Measurements from ENCODE around the gene PCNX3. TPM values are rescaled to one million over a fixed set of nuclear protein-coding genes. Genes with fewer than 3 reads are reported as not detected.
"Not testable (repeated sequence)": the region's sequence is repeated elsewhere in the genome, so short reads cannot be mapped to it uniquely, and the experiment has no call there.

The PCNX3 gene
- total RNA-seq, 1 donor from 2014 or later: 34.0 TPM

DNA sequence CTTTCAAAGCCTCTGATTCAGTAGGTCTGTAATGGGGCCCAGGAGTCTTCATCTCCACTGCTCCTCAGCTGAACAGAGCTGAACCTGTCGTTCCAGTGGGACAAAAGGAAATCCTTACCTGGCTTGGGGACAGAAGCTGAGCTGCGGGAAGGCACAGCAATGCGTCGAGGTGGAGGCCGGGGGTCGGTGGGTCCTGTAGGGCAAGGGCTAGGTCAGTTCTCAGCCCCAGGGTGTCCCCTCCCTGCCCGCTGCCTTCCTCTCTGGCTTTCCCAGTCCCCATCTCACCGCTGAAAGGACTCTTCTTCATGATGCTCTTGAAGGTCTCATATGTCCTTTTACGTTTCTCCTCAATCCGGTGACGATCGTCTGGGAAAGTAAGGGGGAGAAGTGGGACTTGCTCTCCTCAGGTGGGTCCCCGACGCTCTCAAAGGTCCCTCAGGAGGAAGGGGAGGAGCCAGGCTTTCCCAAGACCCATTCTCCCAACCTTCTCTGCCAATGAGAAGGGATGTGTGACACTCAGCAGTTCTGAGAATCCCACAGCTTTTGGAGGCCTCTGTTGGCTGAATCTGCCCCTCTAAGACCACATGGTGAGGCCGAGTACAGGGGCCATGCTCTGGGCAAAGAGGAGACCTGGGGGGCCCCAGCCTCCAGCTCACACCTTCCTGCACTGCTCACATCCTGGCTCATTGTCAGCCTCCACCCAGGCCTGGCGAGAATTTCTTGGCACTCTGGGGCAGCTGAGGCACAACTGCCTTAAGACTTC, 40.2 kb downstream of the PCNX3 start:
- Histone ChIP-seq H3K4me1 (peaks cover 37% of the 10 kb centered on the region), H3K4me3 (no peak overlapping the region), H3K27me3 (no peaks in the 10 kb centered on the region), H3K27ac (peak overlapping the region; percentile 13), H3K9me3 (no peaks in the 10 kb centered on the region), H3K36me3 (peaks cover 74% of the 10 kb centered on the region)
- ATAC-seq (no peak), DNase-seq (no peak)
- intact Hi-C loops (cut with DNase I): no loop called here
- TF ChIP-seq, protein P1, sequence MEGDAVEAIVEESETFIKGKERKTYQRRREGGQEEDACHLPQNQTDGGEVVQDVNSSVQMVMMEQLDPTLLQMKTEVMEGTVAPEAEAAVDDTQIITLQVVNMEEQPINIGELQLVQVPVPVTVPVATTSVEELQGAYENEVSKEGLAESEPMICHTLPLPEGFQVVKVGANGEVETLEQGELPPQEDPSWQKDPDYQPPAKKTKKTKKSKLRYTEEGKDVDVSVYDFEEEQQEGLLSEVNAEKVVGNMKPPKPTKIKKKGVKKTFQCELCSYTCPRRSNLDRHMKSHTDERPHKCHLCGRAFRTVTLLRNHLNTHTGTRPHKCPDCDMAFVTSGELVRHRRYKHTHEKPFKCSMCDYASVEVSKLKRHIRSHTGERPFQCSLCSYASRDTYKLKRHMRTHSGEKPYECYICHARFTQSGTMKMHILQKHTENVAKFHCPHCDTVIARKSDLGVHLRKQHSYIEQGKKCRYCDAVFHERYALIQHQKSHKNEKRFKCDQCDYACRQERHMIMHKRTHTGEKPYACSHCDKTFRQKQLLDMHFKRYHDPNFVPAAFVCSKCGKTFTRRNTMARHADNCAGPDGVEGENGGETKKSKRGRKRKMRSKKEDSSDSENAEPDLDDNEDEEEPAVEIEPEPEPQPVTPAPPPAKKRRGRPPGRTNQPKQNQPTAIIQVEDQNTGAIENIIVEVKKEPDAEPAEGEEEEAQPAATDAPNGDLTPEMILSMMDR (IDR thresholded peaks at IDR 0.05): no peak

GRCh38 chr11:65657426-65657825, 41.9 kb downstream of the PCNX3 start:
- no peak for ATAC-seq
- H3K36me3 ChIP-seq: peaks cover 80% of the 10 kb centered on the region
- H3K4me3 ChIP-seq: no peak overlapping the region
- H3K9me3 ChIP-seq: no peaks in the 10 kb centered on the region
- DNase-seq: no peak
- no peak overlapping the region for H3K27ac ChIP-seq
- H3K27me3 ChIP-seq: no peaks in the 10 kb centered on the region
- TF ChIP-seq, protein P1 (IDR thresholded peaks at IDR 0.05): no peak
- H3K4me1 ChIP-seq: peaks cover 37% of the 10 kb centered on the region
- intact Hi-C loops (cut with DNase I): no loop called here

DNA sequence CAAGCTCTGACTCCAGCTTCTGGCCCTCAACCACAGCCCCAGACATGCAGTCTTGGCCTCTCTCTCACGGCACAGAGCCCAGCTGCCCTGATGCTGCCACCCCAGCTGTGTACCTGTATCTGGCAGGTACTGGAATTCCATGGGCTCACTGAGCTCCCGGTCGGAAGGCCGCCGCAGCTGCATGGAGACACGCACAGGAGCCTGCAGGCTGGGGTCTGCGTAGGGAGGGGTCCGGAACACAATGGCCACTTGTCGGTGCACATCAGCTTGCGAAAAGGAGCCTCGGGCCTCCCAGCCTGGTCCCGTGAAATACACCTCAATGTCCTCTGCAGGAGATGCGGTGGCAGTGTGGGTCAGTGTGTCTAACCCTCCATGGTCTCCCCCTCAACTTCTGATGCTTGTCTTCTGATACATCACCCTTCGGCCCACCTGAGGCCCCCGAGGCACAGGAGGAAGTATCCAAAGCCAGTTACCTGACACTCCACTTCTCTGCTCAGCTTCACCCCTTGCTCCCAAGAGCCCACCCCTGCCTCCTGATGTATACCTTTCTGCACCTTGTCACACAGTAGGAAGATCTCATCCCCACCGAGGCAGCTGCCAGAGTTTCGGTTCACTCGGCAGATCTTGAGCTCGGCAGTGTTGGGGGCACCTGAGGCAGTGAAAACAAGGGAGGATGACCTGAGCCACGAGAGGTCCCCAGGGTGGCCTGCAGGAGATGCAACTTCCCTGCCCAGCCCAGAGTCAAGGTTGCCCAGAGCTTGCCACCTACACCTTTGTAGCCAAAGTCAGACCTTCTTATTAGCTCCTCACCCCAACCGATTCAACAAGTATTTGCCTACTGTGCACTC, 42.8 kb downstream of the PCNX3 start:
- ATAC-seq (no peak), DNase-seq (no peak)
- Histone ChIP-seq H3K4me1 (peaks cover 32% of the 10 kb centered on the region), H3K36me3 (peaks cover 80% of the 10 kb centered on the region), H3K4me3 (no peak overlapping the region), H3K27me3 (no peaks in the 10 kb centered on the region), H3K9me3 (no peaks in the 10 kb centered on the region), H3K27ac (no peak overlapping the region)
- intact Hi-C loops (cut with DNase I): no loop called here
- TF ChIP-seq, protein P1 (IDR thresholded peaks at IDR 0.05): no peak

- H3K27ac ChIP-seq: no peak overlapping the region
- peaks cover 28% of the 10 kb centered on the region for H3K4me1 ChIP-seq
These were observed 44.5 kb downstream of the PCNX3 start for GRCh38 chr11:65660038-65660437.

DNA sequence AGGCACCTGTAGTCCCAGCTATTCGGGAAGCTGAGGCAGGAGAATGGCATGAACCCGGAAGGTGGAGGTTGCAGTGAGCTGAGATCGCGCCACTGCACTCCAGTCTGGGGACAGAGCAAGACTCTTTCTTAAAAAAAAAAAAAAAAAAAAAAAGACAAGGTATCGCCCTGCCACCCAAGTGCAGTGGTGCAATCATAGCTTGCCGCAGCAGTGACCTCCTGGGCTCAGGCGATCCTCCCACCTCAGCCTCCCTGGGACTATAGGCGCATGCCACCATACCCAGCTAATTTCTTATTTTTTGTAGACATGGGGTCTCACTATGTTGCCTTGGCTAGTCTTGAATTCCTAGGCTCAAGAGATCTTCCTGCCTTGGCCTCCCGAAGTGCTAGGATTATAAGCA, 45.3 kb downstream of the PCNX3 start:
- H3K9me3 ChIP-seq; intact Hi-C loops (cut with DNase I); ATAC-seq; H3K27me3 ChIP-seq; DNase-seq; H3K4me3 ChIP-seq: not testable (repeated sequence)
- H3K27ac ChIP-seq: peak overlapping the region; percentile 3
- H3K4me1 ChIP-seq: peaks cover 28% of the 10 kb centered on the region
- H3K36me3 ChIP-seq: peaks cover 57% of the 10 kb centered on the region

More at GRCh38 chr11:65660038-65660437, 44.5 kb downstream of the PCNX3 start:
- intact Hi-C loops (cut with DNase I): no loop called here
- TF ChIP-seq, protein P1 (IDR thresholded peaks at IDR 0.05): no peak
- peaks cover 66% of the 10 kb centered on the region for H3K36me3 ChIP-seq
- H3K9me3 ChIP-seq: no peaks in the 10 kb centered on the region
- no peaks in the 10 kb centered on the region for H3K27me3 ChIP-seq
- DNase-seq: no peak
- ATAC-seq: no peak
- H3K4me3 ChIP-seq: no peak overlapping the region

Data from upper lobe of right lung (tissue), 1 donor.